HEK293 (cell line): ENCODE measurements around the gene BET1.

Source experiments
- CTCF ChIA-PET: fragments of 350-600 bp; formaldehyde crosslinking; extraction: SDS; loops from one replicate; lab custom pipeline; 2021; ENCODE audit warnings: antibody characterized with exemption; lab: Yijun Ruan, JAX
- POLR2A ChIA-PET: fragments of 300-600 bp; formaldehyde crosslinking; extraction: SDS; loops from one replicate; lab custom pipeline; 2020; ENCODE audit warnings: antibody characterized with exemption, inconsistent platforms; lab: Yijun Ruan, JAX
- H3K27ac ChIP-seq: fragments of 200-500 bp; sonication (Bioruptor generic); 2 replicates; pipeline ENCODE4 v1.5.1; 2014; ENCODE audit warnings: low read depth, low read length, control low read depth, inconsistent platforms; ENCODE audit errors: extremely low read depth
- H3K36me3 ChIP-seq, 2 experiments: fragments of 200-500 bp in 1 of 2; sonication (Bioruptor generic) in 1 of 2; 1 replicate in 1 of 2; 2 replicates in 1 of 2; pipeline ENCODE4 v1.5.1; 2014 to 2017; ENCODE audit warnings: inconsistent platforms in 2 of 2, low read length in 2 of 2; ENCODE audit not compliant: control insufficient read depth in 2 of 2, insufficient read depth in 1 of 2
- H3K4me1 ChIP-seq: fragments of 200-500 bp; sonication (Bioruptor generic); 2 replicates; pipeline ENCODE4 v1.5.1; 2014; ENCODE audit warnings: mild to moderate bottlenecking, low read length, inconsistent platforms; ENCODE audit not compliant: control insufficient read depth, insufficient read depth
- H3K4me3 ChIP-seq: 2 replicates; pipeline ENCODE4 v1.5.1; 2011; ENCODE audit warnings: low read depth, mild to moderate bottlenecking, control low read depth, low read length, moderate library complexity
- H3K9me3 ChIP-seq: fragments of 200-500 bp; sonication (Bioruptor generic); 2 replicates; pipeline ENCODE4 v1.5.1; 2014; ENCODE audit warnings: low read depth, low read length, inconsistent platforms; ENCODE audit not compliant: control insufficient read depth, insufficient read depth
- BCL11A ChIP-seq: fragments of 450-650 bp; formaldehyde crosslinking; IDR thresholded peaks from 2 replicates; pipeline ENCODE4 v1.5.1; 2016; ENCODE audit warnings: low read depth, missing biosample characterization, missing genetic modification characterization
- GLI4 ChIP-seq: fragments of 450-650 bp; formaldehyde crosslinking; IDR thresholded peaks from 2 replicates; pipeline ENCODE4 v1.5.1; 2016; ENCODE audit warnings: missing biosample characterization, missing genetic modification characterization
- HOXA7 ChIP-seq: sonication (generic); formaldehyde crosslinking; IDR thresholded peaks from 2 replicates; pipeline ENCODE4 v1.8.1; 2022; ENCODE audit warnings: missing genetic modification reagents, borderline replicate concordance
- IKZF3 ChIP-seq: fragments of 450-650 bp; IDR thresholded peaks from 2 replicates; pipeline ENCODE4 v1.5.0; 2018; ENCODE audit warnings: missing biosample characterization, mild to moderate bottlenecking, missing genetic modification characterization, moderate library complexity
- MEIS1 ChIP-seq: sonication (generic); formaldehyde crosslinking; IDR thresholded peaks from 2 replicates; pipeline ENCODE4 v1.8.1; 2022; ENCODE audit warnings: missing genetic modification reagents, mild to moderate bottlenecking, borderline replicate concordance
- OSR2 ChIP-seq: fragments of 450-650 bp; formaldehyde crosslinking; IDR thresholded peaks from 2 replicates; pipeline ENCODE4 v1.5.1; 2016; ENCODE audit warnings: missing biosample characterization, missing genetic modification characterization
- OVOL3 ChIP-seq: fragments of 450-650 bp; formaldehyde crosslinking; IDR thresholded peaks from 2 replicates; pipeline ENCODE4 v1.5.1; 2016; ENCODE audit warnings: missing biosample characterization, missing genetic modification characterization
- SCRT1 ChIP-seq: fragments of 450-650 bp; formaldehyde crosslinking; IDR thresholded peaks from 2 replicates; pipeline ENCODE4 v1.5.1; 2016; ENCODE audit warnings: missing biosample characterization, missing genetic modification characterization, borderline replicate concordance
- SETDB1 ChIP-seq: IDR thresholded peaks from one replicate; pipeline ENCODE4 v1.6.1; 2017; ENCODE audit warnings: mild to moderate bottlenecking, low read length, moderate library complexity, mixed read lengths; ENCODE audit not compliant: insufficient read length
- YY1 ChIP-seq: fragments of 450-650 bp; formaldehyde crosslinking; IDR thresholded peaks from 2 replicates; pipeline ENCODE4 v1.5.1; 2018; ENCODE audit warnings: missing biosample characterization, missing genetic modification characterization
- ZNF112 ChIP-seq: fragments of 450-650 bp; formaldehyde crosslinking; IDR thresholded peaks from 2 replicates; pipeline ENCODE4 v1.5.0; 2017; ENCODE audit warnings: missing biosample characterization, missing genetic modification characterization
- ZNF169 ChIP-seq: fragments of 450-650 bp; formaldehyde crosslinking; IDR thresholded peaks from 2 replicates; pipeline ENCODE4 v1.5.1; 2016; ENCODE audit warnings: missing biosample characterization, missing genetic modification characterization
- ZNF341 ChIP-seq: fragments of 450-650 bp; formaldehyde crosslinking; IDR thresholded peaks from 2 replicates; pipeline ENCODE4; 2016; ENCODE audit warnings: low read depth, missing biosample characterization, missing genetic modification characterization
- ZNF394 ChIP-seq: fragments of 450-650 bp; formaldehyde crosslinking; IDR thresholded peaks from 2 replicates; pipeline ENCODE4 v1.5.1; 2016; ENCODE audit warnings: missing biosample characterization, missing genetic modification characterization, mild to moderate bottlenecking, moderate library complexity, borderline replicate concordance
- ZNF416 ChIP-seq: fragments of 450-650 bp; formaldehyde crosslinking; IDR thresholded peaks from 2 replicates; pipeline ENCODE4 v1.5.1; 2016; ENCODE audit warnings: missing biosample characterization, missing genetic modification characterization
- ZNF510 ChIP-seq: fragments of 450-650 bp; formaldehyde crosslinking; IDR thresholded peaks from 2 replicates; pipeline ENCODE4 v1.5.1; 2018; ENCODE audit warnings: mild to moderate bottlenecking, missing genetic modification characterization, missing biosample characterization; ENCODE audit not compliant: insufficient replicate concordance
- ZNF521 ChIP-seq: fragments of 450-650 bp; formaldehyde crosslinking; IDR thresholded peaks from 2 replicates; pipeline ENCODE4 v1.5.1; 2017; ENCODE audit warnings: missing biosample characterization, mild to moderate bottlenecking, missing genetic modification characterization
- ZNF560 ChIP-seq: fragments of 450-650 bp; formaldehyde crosslinking; IDR thresholded peaks from 2 replicates; pipeline ENCODE4 v1.5.1; 2017; ENCODE audit warnings: missing biosample characterization, missing genetic modification characterization, borderline replicate concordance
- ZNF610 ChIP-seq: fragments of 450-650 bp; formaldehyde crosslinking; IDR thresholded peaks from 2 replicates; pipeline ENCODE4 v1.5.1; 2016; ENCODE audit warnings: missing biosample characterization, missing genetic modification characterization, borderline replicate concordance
- ZNF623 ChIP-seq: fragments of 450-650 bp; formaldehyde crosslinking; IDR thresholded peaks from 2 replicates; pipeline ENCODE4 v1.5.1; 2016; ENCODE audit warnings: missing biosample characterization, missing genetic modification characterization
- ZNF660 ChIP-seq: fragments of 450-650 bp; IDR thresholded peaks from 2 replicates; pipeline ENCODE4 v1.5.1; 2018; ENCODE audit warnings: missing biosample characterization, mild to moderate bottlenecking, missing genetic modification characterization
- ZNF707 ChIP-seq: fragments of 450-650 bp; formaldehyde crosslinking; IDR thresholded peaks from 2 replicates; pipeline ENCODE4 v1.5.1; 2016; ENCODE audit warnings: missing biosample characterization, missing genetic modification characterization
- ZNF76 ChIP-seq: fragments of 450-650 bp; formaldehyde crosslinking; IDR thresholded peaks from 2 replicates; pipeline ENCODE4; 2016; ENCODE audit warnings: low read depth, missing biosample characterization, missing genetic modification characterization, borderline replicate concordance
- TF ChIP-seq, protein P1 (sequence below): fragments of 450-650 bp; formaldehyde crosslinking; conservative IDR thresholded peaks from 2 replicates; pipeline ENCODE4 v1.5.1; 2016; ENCODE audit warnings: low read depth, missing biosample characterization, missing genetic modification characterization
- TF ChIP-seq, protein P2 (sequence below): fragments of 450-650 bp; formaldehyde crosslinking; IDR thresholded peaks from 2 replicates; pipeline ENCODE4 v1.5.1; 2017; ENCODE audit warnings: missing biosample characterization, missing genetic modification characterization
- TF ChIP-seq, protein P3 (sequence below): fragments of 450-650 bp; formaldehyde crosslinking; IDR thresholded peaks from 2 replicates; pipeline ENCODE4 v1.5.0; 2017; ENCODE audit warnings: missing biosample characterization, missing genetic modification characterization, borderline replicate concordance
- TF ChIP-seq, protein P4 (sequence below): sonication (generic); formaldehyde crosslinking; IDR thresholded peaks from 2 replicates; pipeline ENCODE4 v1.8.1; 2022; ENCODE audit warnings: mild to moderate bottlenecking, moderate library complexity, missing genetic modification reagents

BET1 gene, protein sequence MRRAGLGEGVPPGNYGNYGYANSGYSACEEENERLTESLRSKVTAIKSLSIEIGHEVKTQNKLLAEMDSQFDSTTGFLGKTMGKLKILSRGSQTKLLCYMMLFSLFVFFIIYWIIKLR

DNA sequence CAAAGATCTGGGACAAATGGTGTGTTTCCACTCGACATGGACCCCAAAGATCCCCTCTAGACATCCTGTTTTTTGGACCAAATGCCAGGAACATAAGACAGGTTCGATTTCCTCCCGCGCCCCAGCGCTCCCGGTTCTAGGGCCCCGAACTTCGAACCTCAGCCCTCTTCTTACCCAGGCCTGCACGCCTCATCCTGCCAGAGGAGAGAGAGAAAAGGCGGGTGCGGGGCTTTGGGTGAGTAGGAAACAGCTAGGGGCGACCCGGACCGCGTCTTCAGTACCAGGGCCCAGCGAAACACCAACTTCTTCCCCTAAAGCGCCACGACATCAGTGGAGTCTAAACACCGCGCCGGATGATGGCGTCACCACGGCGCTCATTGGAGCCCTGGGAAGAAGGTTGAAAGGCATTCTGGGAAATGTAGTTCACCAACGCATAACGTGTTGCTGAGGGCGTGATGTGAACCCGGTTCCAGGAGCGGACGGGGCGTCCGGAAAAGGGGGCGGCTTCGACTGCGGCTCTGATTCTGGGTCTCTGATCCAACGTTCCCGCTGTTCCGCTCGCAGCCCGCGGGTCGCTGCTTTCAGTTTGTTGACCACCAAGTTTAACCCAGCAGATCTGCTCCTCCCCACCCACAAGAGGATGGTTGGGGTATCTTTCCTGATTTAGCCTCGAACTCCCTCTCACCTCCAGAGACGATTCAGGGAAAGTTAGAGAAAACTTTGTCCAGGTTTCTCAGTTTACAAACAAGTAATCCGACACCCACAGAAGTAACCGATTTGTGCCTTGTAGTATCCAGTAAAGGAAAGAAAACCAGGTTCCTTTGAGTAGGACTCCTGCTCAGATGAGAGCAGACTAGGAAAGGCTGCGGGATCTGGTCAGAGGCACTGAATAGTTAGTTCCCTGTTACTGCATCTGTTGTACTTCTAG is at the start of gene BET1:
Gene BET1, minus strand, starts transcription at position 332 of the 928 bp plus-strand sequence. Its CDS starts 139 bp downstream, at position 193.
- peaks cover 2% of the 10 kb centered on the region; the same call in 1 of the 2 replicates for H3K4me1 ChIP-seq
- H3K27ac ChIP-seq, result peak within 1 kb of the TSS; percentile 38; the same call in 1 of the 2 replicates
- H3K9me3 ChIP-seq, result no peaks in the 10 kb centered on the region
- ChIA-PET CTCF (interaction anchor here (0.7 kb wide), 1 partner anchor 98 kb away, joined by 4 read pairs; no protein-coding TSS in a partner anchor), POLR2A (no interaction called here)
- H3K36me3 ChIP-seq, result no peaks in the 10 kb centered on the region
- H3K4me3 ChIP-seq, result peak within 1 kb of the TSS; percentile 91
- no peak for TF ChIP-seq MEIS1 (CRISPR knock-in tag)
- TF ChIP-seq, protein P1, sequence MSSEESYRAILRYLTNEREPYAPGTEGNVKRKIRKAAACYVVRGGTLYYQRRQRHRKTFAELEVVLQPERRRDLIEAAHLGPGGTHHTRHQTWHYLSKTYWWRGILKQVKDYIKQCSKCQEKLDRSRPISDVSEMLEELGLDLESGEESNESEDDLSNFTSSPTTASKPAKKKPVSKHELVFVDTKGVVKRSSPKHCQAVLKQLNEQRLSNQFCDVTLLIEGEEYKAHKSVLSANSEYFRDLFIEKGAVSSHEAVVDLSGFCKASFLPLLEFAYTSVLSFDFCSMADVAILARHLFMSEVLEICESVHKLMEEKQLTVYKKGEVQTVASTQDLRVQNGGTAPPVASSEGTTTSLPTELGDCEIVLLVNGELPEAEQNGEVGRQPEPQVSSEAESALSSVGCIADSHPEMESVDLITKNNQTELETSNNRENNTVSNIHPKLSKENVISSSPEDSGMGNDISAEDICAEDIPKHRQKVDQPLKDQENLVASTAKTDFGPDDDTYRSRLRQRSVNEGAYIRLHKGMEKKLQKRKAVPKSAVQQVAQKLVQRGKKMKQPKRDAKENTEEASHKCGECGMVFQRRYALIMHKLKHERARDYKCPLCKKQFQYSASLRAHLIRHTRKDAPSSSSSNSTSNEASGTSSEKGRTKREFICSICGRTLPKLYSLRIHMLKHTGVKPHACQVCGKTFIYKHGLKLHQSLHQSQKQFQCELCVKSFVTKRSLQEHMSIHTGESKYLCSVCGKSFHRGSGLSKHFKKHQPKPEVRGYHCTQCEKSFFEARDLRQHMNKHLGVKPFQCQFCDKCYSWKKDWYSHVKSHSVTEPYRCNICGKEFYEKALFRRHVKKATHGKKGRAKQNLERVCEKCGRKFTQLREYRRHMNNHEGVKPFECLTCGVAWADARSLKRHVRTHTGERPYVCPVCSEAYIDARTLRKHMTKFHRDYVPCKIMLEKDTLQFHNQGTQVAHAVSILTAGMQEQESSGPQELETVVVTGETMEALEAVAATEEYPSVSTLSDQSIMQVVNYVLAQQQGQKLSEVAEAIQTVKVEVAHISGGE, result peak; percentile 62
- TF ChIP-seq GLI4 (tag by site-specific recombination), result no peak
- TF ChIP-seq ZNF510 (tag by site-specific recombination), result no peak
- TF ChIP-seq ZNF560 (tag by site-specific recombination), result no peak
- peak; percentile 56; the same call in 1 of the 2 replicates for TF ChIP-seq YY1 (tag by site-specific recombination)
- no peak for TF ChIP-seq ZNF623 (tag by site-specific recombination)
- TF ChIP-seq ZNF660 (tag by site-specific recombination), result no peak; the same call in 1 of the 2 replicates
- no peak for TF ChIP-seq ZNF707 (tag by site-specific recombination)
- no peak for TF ChIP-seq BCL11A (tag by site-specific recombination)
- peak; percentile 20; the same call in 1 of the 2 replicates for TF ChIP-seq ZNF610 (tag by site-specific recombination)
- peak; percentile 62; the same call in 1 of the 2 replicates for TF ChIP-seq SCRT1 (tag by site-specific recombination)
- TF ChIP-seq IKZF3, result no peak
- peak; percentile 76 for TF ChIP-seq ZNF341 (tag by site-specific recombination)
- TF ChIP-seq, protein P2, sequence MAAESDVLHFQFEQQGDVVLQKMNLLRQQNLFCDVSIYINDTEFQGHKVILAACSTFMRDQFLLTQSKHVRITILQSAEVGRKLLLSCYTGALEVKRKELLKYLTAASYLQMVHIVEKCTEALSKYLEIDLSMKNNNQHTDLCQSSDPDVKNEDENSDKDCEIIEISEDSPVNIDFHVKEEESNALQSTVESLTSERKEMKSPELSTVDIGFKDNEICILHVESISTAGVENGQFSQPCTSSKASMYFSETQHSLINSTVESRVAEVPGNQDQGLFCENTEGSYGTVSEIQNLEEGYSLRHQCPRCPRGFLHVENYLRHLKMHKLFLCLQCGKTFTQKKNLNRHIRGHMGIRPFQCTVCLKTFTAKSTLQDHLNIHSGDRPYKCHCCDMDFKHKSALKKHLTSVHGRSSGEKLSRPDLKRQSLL, result no peak
- TF ChIP-seq HOXA7 (CRISPR knock-in tag), result no peak
- no peak for TF ChIP-seq ZNF416
- TF ChIP-seq ZNF169 (tag by site-specific recombination), result no peak
- TF ChIP-seq OSR2 (tag by site-specific recombination), result no peak
- TF ChIP-seq ZNF521 (tag by site-specific recombination), result no peak
- TF ChIP-seq ZNF76 (tag by site-specific recombination), result peak; percentile 97
- no peak for TF ChIP-seq ZNF112 (tag by site-specific recombination)
- TF ChIP-seq SETDB1, result no peak
- TF ChIP-seq, protein P3, sequence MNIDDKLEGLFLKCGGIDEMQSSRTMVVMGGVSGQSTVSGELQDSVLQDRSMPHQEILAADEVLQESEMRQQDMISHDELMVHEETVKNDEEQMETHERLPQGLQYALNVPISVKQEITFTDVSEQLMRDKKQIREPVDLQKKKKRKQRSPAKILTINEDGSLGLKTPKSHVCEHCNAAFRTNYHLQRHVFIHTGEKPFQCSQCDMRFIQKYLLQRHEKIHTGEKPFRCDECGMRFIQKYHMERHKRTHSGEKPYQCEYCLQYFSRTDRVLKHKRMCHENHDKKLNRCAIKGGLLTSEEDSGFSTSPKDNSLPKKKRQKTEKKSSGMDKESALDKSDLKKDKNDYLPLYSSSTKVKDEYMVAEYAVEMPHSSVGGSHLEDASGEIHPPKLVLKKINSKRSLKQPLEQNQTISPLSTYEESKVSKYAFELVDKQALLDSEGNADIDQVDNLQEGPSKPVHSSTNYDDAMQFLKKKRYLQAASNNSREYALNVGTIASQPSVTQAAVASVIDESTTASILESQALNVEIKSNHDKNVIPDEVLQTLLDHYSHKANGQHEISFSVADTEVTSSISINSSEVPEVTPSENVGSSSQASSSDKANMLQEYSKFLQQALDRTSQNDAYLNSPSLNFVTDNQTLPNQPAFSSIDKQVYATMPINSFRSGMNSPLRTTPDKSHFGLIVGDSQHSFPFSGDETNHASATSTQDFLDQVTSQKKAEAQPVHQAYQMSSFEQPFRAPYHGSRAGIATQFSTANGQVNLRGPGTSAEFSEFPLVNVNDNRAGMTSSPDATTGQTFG (tag by site-specific recombination), result no peak
- TF ChIP-seq OVOL3 (tag by site-specific recombination), result no peak
- TF ChIP-seq ZNF394 (tag by site-specific recombination), result no peak; the same call in 1 of the 2 replicates
- TF ChIP-seq, protein P4, sequence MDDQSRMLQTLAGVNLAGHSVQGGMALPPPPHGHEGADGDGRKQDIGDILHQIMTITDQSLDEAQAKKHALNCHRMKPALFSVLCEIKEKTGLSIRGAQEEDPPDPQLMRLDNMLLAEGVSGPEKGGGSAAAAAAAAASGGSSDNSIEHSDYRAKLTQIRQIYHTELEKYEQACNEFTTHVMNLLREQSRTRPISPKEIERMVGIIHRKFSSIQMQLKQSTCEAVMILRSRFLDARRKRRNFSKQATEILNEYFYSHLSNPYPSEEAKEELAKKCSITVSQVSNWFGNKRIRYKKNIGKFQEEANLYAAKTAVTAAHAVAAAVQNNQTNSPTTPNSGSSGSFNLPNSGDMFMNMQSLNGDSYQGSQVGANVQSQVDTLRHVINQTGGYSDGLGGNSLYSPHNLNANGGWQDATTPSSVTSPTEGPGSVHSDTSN (CRISPR knock-in tag), result no peak
